H7 (cell line): Measurements from ENCODE around the gene HDAC4. TPM values are rescaled to one million over a fixed set of nuclear protein-coding genes. Genes with fewer than 3 reads are reported as not detected.

Experiments used
- DNase-seq: peaks from one replicate; pipeline ENCODE4 v3.0.0; 2012
- H3K27me3 ChIP-seq: 2 replicates; pipeline ENCODE4 v1.6.0; 2011; ENCODE audit warnings: mild to moderate bottlenecking, low read length; ENCODE audit not compliant: control insufficient read depth, insufficient read depth
- H3K36me3 ChIP-seq: replicated peaks from 2 replicates; pipeline ENCODE4 v1.5.1; 2011; ENCODE audit warnings: low read length; ENCODE audit not compliant: control insufficient read depth, insufficient read depth
- H3K4me3 ChIP-seq: 2 replicates; pipeline ENCODE4 v1.5.1; 2011; ENCODE audit warnings: low read depth, mild to moderate bottlenecking, control low read depth, low read length, moderate library complexity; ENCODE audit not compliant: insufficient read depth
- total RNA-seq: library from RNA; depleted of rRNA; stranded (reverse); fragments of >200 nt; shearing (Covaris generic); gene quantifications from 2 replicates; pipeline ENCODE4 v1.2.3, GENCODE V29; 2014

The HDAC4 gene
- total RNA-seq, 1 experiment from 2014 or later, result 18.1 TPM

GRCh38 chr2:239034561-239035341 is 366.1 kb downstream of the HDAC4 start:
- Histone ChIP-seq H3K27me3 (no peaks in the 10 kb centered on the region), H3K4me3 (no peak overlapping the region), H3K36me3 (no peaks in the 10 kb centered on the region)
- no peak for DNase-seq

DNA sequence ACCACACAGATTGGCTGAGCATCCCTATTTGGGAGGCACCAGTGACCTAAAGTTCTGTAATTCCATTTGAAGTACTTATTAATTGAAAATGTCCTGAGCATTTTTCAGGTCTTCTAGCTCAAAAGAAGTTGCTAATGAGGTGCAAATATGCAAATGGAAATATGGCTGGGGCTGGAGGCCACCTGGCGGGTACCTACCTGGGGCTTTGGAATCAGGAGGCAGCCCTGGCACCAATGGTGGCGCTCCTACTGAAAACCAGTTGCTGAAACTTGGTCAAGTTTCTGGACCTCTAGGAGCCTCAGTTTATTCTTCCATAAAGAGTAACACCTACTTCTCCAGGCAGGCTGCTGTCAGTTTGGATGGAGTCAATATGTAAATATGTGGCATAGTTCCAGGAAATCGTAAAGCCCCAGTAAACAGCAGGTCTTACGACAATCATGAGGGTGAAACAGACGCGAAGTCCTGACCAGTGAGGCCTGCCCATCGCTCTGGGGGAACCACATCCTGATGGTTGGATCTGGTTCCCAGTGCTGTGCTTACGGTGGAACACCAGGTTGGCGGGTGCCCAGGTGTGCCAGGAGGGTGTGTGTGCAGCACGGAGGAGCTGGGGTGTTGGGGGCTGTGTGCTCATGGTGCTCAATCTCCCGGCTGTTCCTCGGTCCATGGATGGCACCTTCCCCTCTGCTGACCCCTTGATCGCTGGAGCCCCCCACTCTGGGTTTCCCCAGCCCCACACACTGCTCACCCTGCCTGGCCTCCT is 366.8 kb downstream of the HDAC4 start:
- no peaks in the 10 kb centered on the region for H3K27me3 ChIP-seq
- no peak for DNase-seq
- H3K4me3 ChIP-seq, result no peak overlapping the region

GRCh38 chr2:239029958-239030357 is 370.9 kb downstream of the HDAC4 start:
- H3K36me3 ChIP-seq, result no peaks in the 10 kb centered on the region
- H3K27me3 ChIP-seq, result no peaks in the 10 kb centered on the region
- H3K4me3 ChIP-seq, result no peak overlapping the region
- no peak for DNase-seq

More for the DNA sequence above, 366.8 kb downstream of the HDAC4 start:
- H3K36me3 ChIP-seq, result no peaks in the 10 kb centered on the region

- Histone ChIP-seq H3K36me3 (no peaks in the 10 kb centered on the region), H3K4me3 (no peak overlapping the region), H3K27me3 (no peaks in the 10 kb centered on the region)
- DNase-seq, result no peak
Measured at GRCh38 chr2:239028253-239028619, 372.6 kb downstream of the HDAC4 start.

DNA sequence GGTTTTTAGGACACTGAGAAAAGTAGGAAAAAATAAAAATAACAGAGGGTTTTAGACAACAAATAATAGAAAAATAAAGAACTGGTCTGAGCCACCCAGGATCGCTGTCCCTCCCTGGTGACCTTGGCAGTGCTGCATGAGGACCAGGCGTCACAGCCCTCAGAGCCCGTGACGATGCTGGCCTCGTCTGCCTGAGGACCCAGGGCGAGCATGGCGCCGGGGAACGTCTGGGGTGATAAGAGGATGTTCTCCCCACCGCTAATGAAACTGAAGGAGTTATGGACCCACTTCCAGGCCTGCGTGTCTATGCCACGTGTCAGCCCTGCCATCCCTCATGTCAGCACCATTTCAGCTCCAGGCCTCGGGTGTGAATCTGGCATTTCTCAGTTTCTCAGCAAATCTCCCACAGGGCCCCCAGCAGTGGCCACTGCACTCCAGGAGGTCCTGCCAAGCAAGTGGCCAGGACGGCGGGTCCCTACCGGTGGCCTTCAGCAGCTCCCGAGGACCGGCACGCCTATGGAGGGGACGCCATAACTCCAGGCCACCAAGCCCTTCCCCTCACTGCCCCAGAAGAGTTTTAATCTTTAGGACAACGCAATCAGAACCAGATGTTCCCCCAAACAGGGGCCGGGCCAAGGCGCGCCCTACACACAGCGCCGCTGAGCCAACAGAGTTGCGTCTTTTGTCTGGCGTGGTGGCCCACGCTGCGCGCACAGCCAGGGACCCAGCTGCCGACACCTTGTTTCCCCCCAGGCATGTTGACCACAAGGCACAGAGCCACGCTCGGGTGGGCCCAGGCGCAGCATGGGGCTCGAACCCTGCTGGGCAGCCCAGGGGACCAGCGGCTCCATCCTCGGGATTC is 373.2 kb downstream of the HDAC4 start:
- no peaks in the 10 kb centered on the region for H3K27me3 ChIP-seq
- no peaks in the 10 kb centered on the region for H3K36me3 ChIP-seq

GRCh38 chr2:239026711-239027361 is 374.0 kb downstream of the HDAC4 start:
- Histone ChIP-seq H3K27me3 (no peaks in the 10 kb centered on the region), H3K4me3 (no peak overlapping the region), H3K36me3 (no peaks in the 10 kb centered on the region)
- peak; percentile 84 for DNase-seq

More for the DNA sequence above, 373.2 kb downstream of the HDAC4 start:
- no peak overlapping the region for H3K4me3 ChIP-seq
- DNase-seq, result no peak

GRCh38 chr2:239025951-239026461 is 374.8 kb downstream of the HDAC4 start:
- Histone ChIP-seq H3K36me3 (no peaks in the 10 kb centered on the region), H3K27me3 (no peaks in the 10 kb centered on the region), H3K4me3 (no peak overlapping the region)
- no peak for DNase-seq

GRCh38 chr2:239025096-239025801 is 375.6 kb downstream of the HDAC4 start:
- Histone ChIP-seq H3K4me3 (no peak overlapping the region), H3K27me3 (no peaks in the 10 kb centered on the region), H3K36me3 (no peaks in the 10 kb centered on the region)
- DNase-seq, result no peak

GRCh38 chr2:239024226-239024625 is 376.6 kb downstream of the HDAC4 start:
- Histone ChIP-seq H3K4me3 (no peak overlapping the region), H3K27me3 (no peaks in the 10 kb centered on the region), H3K36me3 (no peaks in the 10 kb centered on the region)
- no peak for DNase-seq

DNA sequence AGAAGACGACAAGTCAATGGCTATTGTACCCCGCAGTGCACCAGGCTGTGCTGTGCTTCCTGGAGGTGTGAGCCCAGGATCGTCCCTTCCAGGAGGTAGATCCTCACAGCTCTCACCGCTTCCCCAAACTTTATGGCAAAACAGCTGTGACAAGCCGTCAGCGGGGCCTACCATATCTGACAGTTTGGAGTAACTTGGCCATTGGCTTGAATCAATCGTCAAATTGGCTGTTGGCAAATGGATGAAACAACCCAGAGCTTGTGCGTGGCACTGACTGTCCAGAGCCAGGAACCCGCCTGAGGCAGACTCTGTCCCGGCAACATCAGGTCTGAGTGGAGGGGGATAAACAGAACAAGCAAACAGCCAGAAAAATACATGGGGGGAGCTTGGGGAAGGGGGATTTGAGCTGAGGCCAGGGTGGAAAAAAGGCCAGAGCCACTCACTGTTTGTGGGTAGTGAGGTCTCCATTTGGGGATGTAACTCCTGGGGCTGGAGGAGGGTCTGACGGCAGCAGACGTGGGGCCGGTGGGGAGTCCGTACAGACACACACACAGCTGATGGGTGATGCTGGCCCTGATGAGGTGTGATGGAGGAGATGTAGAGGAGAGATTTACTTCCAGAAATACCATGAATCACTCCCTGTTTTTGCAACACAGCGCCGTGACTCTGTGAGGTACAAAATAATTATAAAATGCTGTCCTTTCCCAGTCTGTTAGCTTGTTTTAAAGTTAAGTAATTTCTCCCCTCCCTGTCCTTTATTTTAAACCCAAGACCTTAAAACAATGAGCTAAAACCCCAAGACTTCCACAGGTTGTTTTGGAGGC is 378.2 kb downstream of the HDAC4 start:
- Histone ChIP-seq H3K27me3 (no peaks in the 10 kb centered on the region), H3K4me3 (no peak overlapping the region), H3K36me3 (no peaks in the 10 kb centered on the region)
- no peak for DNase-seq

DNA sequence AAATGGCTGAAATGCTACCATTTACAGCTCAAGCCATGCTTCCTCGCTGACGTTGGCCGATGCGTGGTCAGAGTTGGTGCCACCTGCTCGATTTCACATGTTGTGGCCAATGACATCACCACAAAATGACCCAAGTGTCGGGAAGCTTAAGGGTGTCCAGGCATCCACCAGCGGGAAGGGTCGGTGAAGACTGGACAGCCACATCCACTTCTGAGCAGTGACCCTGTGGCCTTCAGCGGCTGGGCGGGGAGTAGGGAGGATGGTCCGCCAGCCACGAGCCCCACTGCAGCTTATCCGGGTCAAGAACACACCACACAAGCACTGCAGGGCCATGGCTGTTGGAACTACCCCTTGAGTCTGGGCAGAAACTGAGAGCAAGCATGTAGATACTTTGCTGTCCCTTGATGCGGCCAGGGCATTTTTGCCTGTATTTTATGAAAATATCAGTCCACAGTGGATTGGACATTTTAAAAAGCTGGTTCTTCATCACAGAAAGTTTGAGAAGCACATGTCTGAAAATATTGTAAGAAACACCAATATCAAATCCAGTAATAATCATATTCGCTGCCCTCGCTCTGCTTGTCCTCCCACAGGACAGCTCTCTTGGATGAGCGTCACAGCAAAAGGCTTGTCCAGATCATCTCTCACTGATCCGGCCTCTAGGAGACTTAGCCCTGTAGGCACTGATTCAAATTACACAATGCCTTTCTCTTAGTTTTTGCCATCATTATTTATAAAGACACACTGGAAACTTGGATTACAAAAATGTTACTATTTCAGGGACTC is 379.0 kb downstream of the HDAC4 start:
- Histone ChIP-seq H3K27me3 (no peaks in the 10 kb centered on the region), H3K4me3 (no peak overlapping the region), H3K36me3 (no peaks in the 10 kb centered on the region)
- no peak for DNase-seq

GRCh38 chr2:239021224-239021623 is 379.6 kb downstream of the HDAC4 start:
- no peak for DNase-seq
- no peaks in the 10 kb centered on the region for H3K27me3 ChIP-seq
- H3K4me3 ChIP-seq, result no peak overlapping the region
- no peaks in the 10 kb centered on the region for H3K36me3 ChIP-seq
